Neural progenitor cell (in vitro differentiated cells): Measurements from ENCODE around the gene MUC12. TPM values are rescaled to one million over a fixed set of nuclear protein-coding genes. Genes with fewer than 3 reads are reported as not detected.

ENCODE experiments used
- DNase-seq: peaks from one replicate; pipeline ENCODE4 v3.0.0-alpha.2; 2016; ENCODE audit warnings: low spot score
- H2AFZ ChIP-seq: fragments of 200-600 bp; sonication (generic); replicated peaks from 2 replicates; pipeline ENCODE4 v1.6.1; 2016; ENCODE audit warnings: antibody characterized with exemption
- H3F3A ChIP-seq: fragments of 200-600 bp; sonication (generic); 2 replicates; pipeline ENCODE4 v1.6.1; 2016; ENCODE audit warnings: antibody characterized with exemption, low read depth
- H3K27ac ChIP-seq: fragments of 200-600 bp; sonication (generic); 2 replicates; pipeline ENCODE4 v1.5.1; 2016; ENCODE audit warnings: mild to moderate bottlenecking
- H3K27me3 ChIP-seq: fragments of 200-600 bp; sonication (generic); 2 replicates; pipeline ENCODE4 v1.6.1; 2016; ENCODE audit warnings: mild to moderate bottlenecking, moderate library complexity
- H3K36me3 ChIP-seq: fragments of 200-600 bp; sonication (generic); 2 replicates; pipeline ENCODE4 v1.5.1; 2016
- H3K4me1 ChIP-seq: fragments of 200-600 bp; sonication (generic); 2 replicates; pipeline ENCODE4 v1.6.1; 2016; ENCODE audit warnings: mixed run types
- H3K4me2 ChIP-seq: fragments of 200-600 bp; sonication (generic); 2 replicates; pipeline ENCODE4 v1.6.1; 2016
- H3K4me3 ChIP-seq: fragments of 200-600 bp; sonication (generic); 2 replicates; pipeline ENCODE4 v1.5.1; 2016
- H3K79me2 ChIP-seq: fragments of 200-600 bp; sonication (generic); 2 replicates; pipeline ENCODE4 v1.6.1; 2016; ENCODE audit warnings: low read depth
- H3K9ac ChIP-seq: fragments of 200-600 bp; sonication (generic); 2 replicates; pipeline ENCODE4 v1.6.1; 2016
- H3K9me3 ChIP-seq: fragments of 200-600 bp; sonication (generic); 2 replicates; pipeline ENCODE4 v1.5.1; 2016; ENCODE audit warnings: low read depth
- H4K20me1 ChIP-seq: fragments of 200-600 bp; sonication (generic); 2 replicates; pipeline ENCODE4 v1.6.1; 2016; ENCODE audit warnings: low read depth
- H3K27ac Mint-ChIP-seq: 3 replicates; pipeline ENCODE4 v1.8.0; 2021; ENCODE audit warnings: mixed read lengths
- H3K27me3 Mint-ChIP-seq: 2 replicates; pipeline ENCODE4 v1.8.0; 2022; ENCODE audit warnings: low read depth, mild to moderate bottlenecking, inconsistent platforms, moderate library complexity, mixed read lengths; ENCODE audit not compliant: insufficient read depth
- H3K36me3 Mint-ChIP-seq: 3 replicates; pipeline ENCODE4 v1.8.0; 2021; ENCODE audit warnings: mixed read lengths
- H3K4me1 Mint-ChIP-seq: 3 replicates; pipeline ENCODE4 v1.8.0; 2021; ENCODE audit warnings: mixed read lengths
- H3K4me3 Mint-ChIP-seq: 3 replicates; pipeline ENCODE4 v1.8.0; 2021; ENCODE audit warnings: mild to moderate bottlenecking, moderate library complexity, mixed read lengths
- H3K9me3 Mint-ChIP-seq: 3 replicates; pipeline ENCODE4 v1.8.0; 2020; ENCODE audit warnings: mixed read lengths
- CTCF ChIP-seq: fragments of 200-600 bp; sonication (generic); IDR thresholded peaks from 2 replicates; pipeline ENCODE4 v1.5.1; 2017; ENCODE audit warnings: antibody characterized with exemption, mild to moderate bottlenecking
- EZH2 ChIP-seq: fragments of 200-600 bp; sonication (generic); IDR thresholded peaks from 2 replicates; pipeline ENCODE4 v1.6.1; 2017; ENCODE audit warnings: antibody characterized with exemption, mild to moderate bottlenecking, moderate library complexity
- EZH2phosphoT487 ChIP-seq: fragments of 200-600 bp; sonication (generic); IDR thresholded peaks from 2 replicates; pipeline ENCODE4 v1.6.1; 2017; ENCODE audit warnings: antibody characterized with exemption
- total RNA-seq: library from RNA; depleted of rRNA; stranded (reverse); fragments of >200 nt; gene quantifications from 2 replicates; pipeline ENCODE4 v1.2.3, GENCODE V29; 2015; ENCODE audit warnings: low replicate concordance

MUC12 gene
- total RNA-seq, 1 donor from 2014 or later = not detected

DNA sequence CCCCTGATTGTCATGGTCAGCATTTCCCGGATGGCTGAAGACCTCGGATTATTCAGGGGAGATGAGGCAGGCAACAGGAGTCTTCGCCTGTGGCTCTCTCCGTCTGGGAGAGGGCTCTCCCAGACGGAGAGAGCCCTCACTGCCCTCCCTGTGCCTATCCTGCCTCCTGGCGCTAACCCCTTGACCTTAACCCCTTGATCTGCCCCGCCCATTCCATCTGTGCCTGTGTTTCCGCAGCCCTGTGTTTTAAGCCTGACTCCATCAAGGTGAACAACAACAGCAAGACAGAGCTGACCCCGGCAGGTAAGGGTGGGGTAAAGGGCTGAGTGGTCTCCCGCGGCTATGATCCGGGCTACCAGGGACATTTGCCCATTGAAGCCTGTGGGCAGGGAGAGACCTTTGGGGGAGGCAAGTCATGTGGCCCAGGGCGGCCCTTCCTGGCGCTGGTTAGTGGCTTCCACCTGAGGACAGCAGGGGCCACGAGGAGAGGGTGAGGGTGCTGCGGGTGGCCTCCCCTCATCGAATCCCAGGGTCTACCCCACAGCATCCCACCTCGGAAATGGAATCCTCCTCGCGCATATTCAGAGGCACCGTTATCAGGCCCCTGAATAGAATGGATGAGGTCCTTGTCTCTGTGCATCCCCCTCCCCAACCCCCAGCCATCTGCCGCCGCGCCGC lies 4.2 kb upstream of the MUC12 start:
- H3K27me3 Mint-ChIP-seq = peaks cover 56% of the 10 kb centered on the region
- H3K36me3 Mint-ChIP-seq = no peaks in the 10 kb centered on the region
- peak overlapping the region; percentile 98 for H2AFZ ChIP-seq
- H3K79me2 ChIP-seq = no peaks in the 10 kb centered on the region
- no peak for TF ChIP-seq EZH2
- no peak for TF ChIP-seq EZH2phosphoT487
- TF ChIP-seq CTCF = no peak
- peak overlapping the region; percentile 89 for H3K4me2 ChIP-seq
- H4K20me1 ChIP-seq = peaks cover 8% of the 10 kb centered on the region
- DNase-seq = no peak
- H3K27me3 ChIP-seq = peaks cover 76% of the 10 kb centered on the region
- H3F3A ChIP-seq = peaks cover 17% of the 10 kb centered on the region
- H3K27ac Mint-ChIP-seq = no peak overlapping the region
- no peak overlapping the region for H3K9ac ChIP-seq
- no peaks in the 10 kb centered on the region for H3K36me3 ChIP-seq
- peak overlapping the region; percentile 62 for H3K4me3 ChIP-seq
- H3K4me1 ChIP-seq = peaks cover 8% of the 10 kb centered on the region
- peak overlapping the region; percentile 87 for H3K4me3 Mint-ChIP-seq
- H3K9me3 Mint-ChIP-seq = no peaks in the 10 kb centered on the region
- H3K27ac ChIP-seq = no peak overlapping the region
- H3K9me3 ChIP-seq = no peaks in the 10 kb centered on the region
- peaks cover 25% of the 10 kb centered on the region for H3K4me1 Mint-ChIP-seq

GRCh38 chr7:100965723-100966541 lies 3.4 kb upstream of the MUC12 start:
- peaks cover 56% of the 10 kb centered on the region for H3K27me3 Mint-ChIP-seq
- Histone ChIP-seq H3K4me1 (peaks cover 8% of the 10 kb centered on the region), H3F3A (peaks cover 17% of the 10 kb centered on the region), H3K27ac (no peak overlapping the region), H4K20me1 (peaks cover 8% of the 10 kb centered on the region), H3K4me3 (peak overlapping the region; percentile 62), H3K9ac (no peak overlapping the region), H3K4me2 (peak overlapping the region; percentile 89), H3K79me2 (no peaks in the 10 kb centered on the region), H3K27me3 (peaks cover 71% of the 10 kb centered on the region), H3K9me3 (no peaks in the 10 kb centered on the region), H3K36me3 (no peaks in the 10 kb centered on the region), H2AFZ (peak overlapping the region; percentile 98)
- H3K4me3 Mint-ChIP-seq = peak overlapping the region; percentile 87
- no peaks in the 10 kb centered on the region for H3K36me3 Mint-ChIP-seq
- no peaks in the 10 kb centered on the region for H3K9me3 Mint-ChIP-seq
- TF ChIP-seq EZH2phosphoT487 = no peak
- no peak for TF ChIP-seq EZH2
- TF ChIP-seq CTCF = peak; percentile 100
- peak; percentile 99 for DNase-seq
- H3K4me1 Mint-ChIP-seq = peaks cover 25% of the 10 kb centered on the region
- peak overlapping the region; percentile 58 for H3K27ac Mint-ChIP-seq

- no peaks in the 10 kb centered on the region for H3K36me3 Mint-ChIP-seq
- H3K4me1 Mint-ChIP-seq = peaks cover 25% of the 10 kb centered on the region
- peaks cover 63% of the 10 kb centered on the region for H3K27me3 Mint-ChIP-seq
- peaks cover 8% of the 10 kb centered on the region for H4K20me1 ChIP-seq
- H3K4me3 Mint-ChIP-seq = peak overlapping the region; percentile 56
- H3K4me3 ChIP-seq = peak overlapping the region; percentile 62
- H3K27me3 ChIP-seq = peaks cover 69% of the 10 kb centered on the region
- no peaks in the 10 kb centered on the region for H3K36me3 ChIP-seq
- peak; percentile 36 for DNase-seq
- peak overlapping the region; percentile 98 for H2AFZ ChIP-seq
- no peaks in the 10 kb centered on the region for H3K9me3 ChIP-seq
- no peaks in the 10 kb centered on the region for H3K79me2 ChIP-seq
- no peak overlapping the region for H3K27ac Mint-ChIP-seq
- H3K27ac ChIP-seq = no peak overlapping the region
- H3K4me2 ChIP-seq = peak overlapping the region; percentile 89
- TF ChIP-seq EZH2phosphoT487 = peak; percentile 53
- no peak for TF ChIP-seq CTCF
- TF ChIP-seq EZH2 = peak; percentile 67
- peaks cover 17% of the 10 kb centered on the region for H3F3A ChIP-seq
- no peak overlapping the region for H3K9ac ChIP-seq
- no peaks in the 10 kb centered on the region for H3K9me3 Mint-ChIP-seq
- peaks cover 8% of the 10 kb centered on the region for H3K4me1 ChIP-seq
These were observed 2.6 kb upstream of the MUC12 start for GRCh38 chr7:100966542-100967291.
